ENCODE results near the gene ABCC10.

The ABCC10 gene

GRCh38 chr6:43468240-43468639 is 40.9 kb downstream of the ABCC10 start:
- no peak for DNase-seq (ENCODE audit: low read depth in 2 of 2)

GRCh38 chr6:43468748-43469681 is 41.7 kb downstream of the ABCC10 start:
- DNase-seq (ENCODE audit: low read depth in 2 of 2), result no peak

- no peak for DNase-seq (ENCODE audit: low read depth in 2 of 2)
Measured at GRCh38 chr6:43469947-43470346, 42.6 kb downstream of the ABCC10 start.

GRCh38 chr6:43471399-43471798 is 44.1 kb downstream of the ABCC10 start:
- no peak for DNase-seq (ENCODE audit: low read depth in 2 of 2)

GRCh38 chr6:43472515-43472914 is 45.2 kb downstream of the ABCC10 start:
- DNase-seq (ENCODE audit: low read depth in 2 of 2), result no peak

GRCh38 chr6:43475516-43475915 is 48.2 kb downstream of the ABCC10 start:
- DNase-seq (ENCODE audit: low read depth in 2 of 2), result no peak

GRCh38 chr6:43476746-43477145 is 49.4 kb downstream of the ABCC10 start:
- DNase-seq (ENCODE audit: low read depth in 2 of 2), result no peak

- peak; percentile 98 for DNase-seq (ENCODE audit: low read depth in 2 of 2)
Measured at GRCh38 chr6:43477235-43478007, 50.1 kb downstream of the ABCC10 start, which contains the start of gene TJAP1. Gene TJAP1, plus strand, starts transcription at chr6:43477570. Its CDS starts 21,432 bp downstream, at chr6:43499002.

GRCh38 chr6:43478008-43478372 is 50.6 kb downstream of the ABCC10 start:
- no peak for DNase-seq (ENCODE audit: low read depth in 2 of 2)

GRCh38 chr6:43481075-43481474 is 53.7 kb downstream of the ABCC10 start:
- DNase-seq (ENCODE audit: low read depth in 2 of 2), result no peak

GRCh38 chr6:43481591-43482236 is 54.4 kb downstream of the ABCC10 start:
- DNase-seq (ENCODE audit: low read depth in 2 of 2), result no peak

- no peak for DNase-seq (ENCODE audit: low read depth in 2 of 2)
Measured at GRCh38 chr6:43488667-43489276, 61.4 kb downstream of the ABCC10 start.

GRCh38 chr6:43489277-43490072 is 62.1 kb downstream of the ABCC10 start:
- no peak for DNase-seq (ENCODE audit: low read depth in 2 of 2)

- no peak for DNase-seq (ENCODE audit: low read depth in 2 of 2)
Measured at GRCh38 chr6:43490523-43490939, 63.2 kb downstream of the ABCC10 start.

- no peak for DNase-seq (ENCODE audit: low read depth in 2 of 2)
Measured at GRCh38 chr6:43491750-43492661, 64.7 kb downstream of the ABCC10 start.

- DNase-seq (ENCODE audit: low read depth in 2 of 2), result no peak
Measured at GRCh38 chr6:43492673-43493072, 65.3 kb downstream of the ABCC10 start.

- DNase-seq (ENCODE audit: low read depth in 2 of 2), result no peak
Measured at GRCh38 chr6:43493230-43493629, 65.9 kb downstream of the ABCC10 start.

- DNase-seq (ENCODE audit: low read depth in 2 of 2), result no peak
Measured at GRCh38 chr6:43493833-43494232, 66.5 kb downstream of the ABCC10 start.

GRCh38 chr6:43494321-43494720 is 67.0 kb downstream of the ABCC10 start:
- DNase-seq (ENCODE audit: low read depth in 2 of 2), result no peak

- no peak for DNase-seq (ENCODE audit: low read depth in 2 of 2)
Measured at GRCh38 chr6:43494766-43495165, 67.4 kb downstream of the ABCC10 start.
